Stimulated activated CD8-positive, alpha-beta memory T cell treated with anti-CD3 and anti-CD28 coated beads, Interleukin-2, amount 100 ng/mL, for 48 hours (primary cell): ENCODE measurements around the gene TTC28.
A peak's percentile ranks its signal among the peaks of the same experiment; 100 is the strongest.
"Not testable (repeated sequence)": the region's sequence is repeated elsewhere in the genome, so short reads cannot be mapped to it uniquely, and the experiment has no call there.

ENCODE experiments used
- DNase-seq, 2 donors: peaks; one replicate each; pipeline ENCODE4 v3.0.0-alpha.2; 2020; ENCODE audit warnings: low read depth in 2 of 2

The TTC28 gene

DNA sequence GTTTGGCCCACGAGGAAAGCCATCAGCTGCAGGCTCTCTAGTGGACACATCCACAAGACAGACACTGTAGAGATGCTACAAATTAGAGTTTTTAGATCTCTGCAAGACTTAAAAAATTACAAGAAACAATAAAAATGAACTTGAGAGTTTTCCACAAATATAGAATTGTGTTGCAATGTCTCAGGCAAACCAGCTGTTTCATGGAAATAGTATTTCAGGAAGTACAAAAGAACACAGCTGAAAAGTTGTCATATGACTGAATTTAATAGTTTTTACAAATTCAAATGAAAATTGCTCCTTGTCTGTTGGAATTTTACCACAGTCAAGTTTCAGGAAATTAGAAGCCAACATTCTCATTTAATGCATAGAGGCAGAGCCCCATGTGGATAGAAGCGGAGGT lies 576.0 kb downstream of the TTC28 start:
- DNase-seq: no peak

DNA sequence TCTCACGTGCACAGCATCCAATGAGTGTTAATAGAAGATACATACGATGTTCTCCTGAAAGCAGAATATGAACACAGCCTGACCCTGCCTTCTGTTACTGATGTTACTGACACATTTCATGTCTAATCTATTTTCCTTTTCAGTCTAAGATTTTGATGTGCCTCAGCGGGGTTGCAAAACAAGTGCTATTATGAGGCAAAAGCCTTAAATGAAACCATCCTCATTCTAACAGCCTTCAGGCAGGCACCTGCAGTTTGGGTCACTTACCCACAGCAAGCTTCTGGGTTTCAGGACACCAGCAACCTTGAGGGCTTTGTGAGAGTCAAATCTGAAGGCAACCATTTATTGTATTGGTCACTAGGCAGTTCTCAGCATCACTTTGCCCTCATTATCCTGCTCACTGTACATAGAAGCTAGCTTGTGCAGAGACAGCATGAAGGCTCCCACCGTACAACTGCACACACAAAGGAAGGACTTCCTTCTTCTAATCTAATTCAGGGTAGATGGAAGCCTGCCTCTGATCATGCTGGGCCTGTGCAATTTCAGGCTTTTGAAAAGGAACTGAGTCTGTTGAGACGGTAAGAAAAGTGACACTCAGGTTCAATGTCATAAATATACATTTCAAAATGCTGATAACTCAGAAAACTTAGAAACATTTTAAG lies 577.4 kb downstream of the TTC28 start:
- no peak for DNase-seq

DNA sequence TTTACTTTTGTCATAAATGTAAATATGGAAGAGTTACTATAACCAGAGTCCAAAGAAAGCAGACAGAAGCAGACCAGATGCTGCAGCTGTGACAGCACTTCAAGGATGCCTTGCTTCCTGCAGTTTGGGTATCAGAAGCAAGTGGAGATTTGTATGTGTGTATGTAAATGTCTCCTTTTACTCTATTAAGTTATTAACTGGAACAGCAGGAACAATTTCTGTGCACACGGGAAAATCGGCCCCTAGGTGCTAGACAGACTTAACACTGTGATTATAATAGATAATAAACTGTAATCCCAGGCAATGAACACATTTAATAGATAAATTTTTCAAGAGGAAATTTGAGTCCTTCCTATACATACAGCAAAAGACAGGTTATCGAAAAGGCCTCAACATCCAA lies 582.0 kb downstream of the TTC28 start:
- no peak for DNase-seq

DNA sequence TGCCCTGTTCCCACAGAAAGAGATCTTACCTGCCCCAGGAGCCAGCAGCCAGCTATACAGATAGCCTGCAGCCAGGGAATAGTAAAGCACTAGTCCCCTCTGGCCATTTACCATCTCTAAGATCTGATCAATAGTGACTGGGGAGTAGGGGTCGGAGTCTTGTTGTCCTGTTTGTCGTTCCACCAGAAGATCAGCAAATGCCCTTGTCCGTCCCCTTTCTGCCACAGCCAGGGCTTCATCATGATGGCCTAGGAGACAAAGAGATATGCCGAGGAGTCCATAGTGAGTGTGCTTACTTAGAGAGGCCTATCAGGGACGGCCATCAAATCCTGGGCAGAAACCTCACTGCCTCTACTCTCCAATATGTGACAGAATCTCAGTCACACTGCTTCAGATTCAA lies 583.5 kb downstream of the TTC28 start:
- DNase-seq: no peak

DNA sequence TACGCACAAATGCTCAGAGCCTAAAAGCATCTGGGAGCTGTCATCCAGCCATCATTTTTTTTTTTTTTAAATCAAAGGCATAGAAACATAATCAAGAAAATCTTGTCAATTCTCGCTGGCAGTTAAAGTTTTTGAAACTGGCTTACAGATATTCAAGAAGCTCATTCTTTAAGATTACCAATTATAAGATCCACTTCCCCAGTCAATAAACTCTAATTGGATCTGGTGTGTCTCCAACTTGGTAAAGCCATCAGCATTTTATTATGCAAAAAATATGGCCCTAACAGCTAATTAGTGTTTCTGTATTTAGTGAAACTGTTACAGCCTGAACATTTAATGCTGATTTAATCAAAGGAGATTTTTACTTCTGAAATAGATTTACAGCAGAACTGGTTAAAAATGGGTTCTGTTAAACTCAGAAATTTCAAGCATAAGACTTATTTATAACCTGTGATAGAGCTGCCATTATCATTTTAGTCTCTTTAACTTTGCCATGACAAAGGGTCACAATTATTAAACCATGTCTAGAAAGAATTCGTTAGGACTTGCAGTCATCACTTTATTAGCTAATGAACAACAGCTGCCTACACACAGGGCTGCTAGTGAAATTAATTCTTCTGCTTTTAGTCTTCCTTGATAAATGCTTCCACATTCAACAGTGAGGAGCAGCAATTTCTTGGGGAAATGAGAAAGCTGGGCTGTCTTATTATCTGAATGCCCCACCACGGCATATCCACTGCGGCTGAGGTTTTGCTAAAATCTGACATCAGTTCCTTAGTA lies 584.1 kb downstream of the TTC28 start:
- DNase-seq: no peak

DNA sequence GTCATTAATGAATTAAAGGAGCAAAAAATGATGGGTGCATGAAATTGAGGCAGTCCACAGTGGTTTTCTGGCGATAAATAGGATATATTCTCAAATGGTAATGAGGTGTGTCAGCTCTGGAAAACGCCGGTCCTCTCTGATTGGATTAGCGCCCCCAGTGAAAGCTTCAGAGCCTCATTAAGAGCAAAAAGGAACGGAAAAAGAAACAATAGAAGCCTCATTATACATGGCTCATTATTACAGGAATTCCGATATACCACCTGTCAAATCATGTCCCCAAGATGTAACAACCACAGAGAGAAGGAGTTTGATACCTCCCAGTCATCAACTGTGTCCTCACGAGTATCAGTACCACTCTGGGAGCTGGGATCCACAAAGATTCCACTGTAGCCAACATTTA lies 584.9 kb downstream of the TTC28 start:
- DNase-seq: no peak

DNA sequence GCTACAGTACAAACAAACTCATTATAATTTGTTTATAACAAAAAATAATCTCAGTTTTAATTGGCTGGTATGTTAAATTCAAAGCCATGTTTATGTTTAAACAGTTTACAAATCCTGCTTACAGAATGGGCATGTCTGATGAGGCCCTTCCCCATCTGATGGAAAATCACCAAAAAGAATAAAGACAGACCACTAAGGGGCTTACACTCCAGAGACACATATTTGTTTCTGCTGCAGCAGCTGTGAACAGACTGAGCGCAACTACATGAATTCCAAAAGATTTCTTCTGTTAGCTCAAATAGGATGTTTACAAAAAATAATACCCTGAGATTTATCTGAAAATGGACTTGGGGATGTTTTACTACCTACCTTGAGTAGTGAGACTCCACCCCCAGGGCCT lies 585.9 kb downstream of the TTC28 start:
- DNase-seq: no peak

DNA sequence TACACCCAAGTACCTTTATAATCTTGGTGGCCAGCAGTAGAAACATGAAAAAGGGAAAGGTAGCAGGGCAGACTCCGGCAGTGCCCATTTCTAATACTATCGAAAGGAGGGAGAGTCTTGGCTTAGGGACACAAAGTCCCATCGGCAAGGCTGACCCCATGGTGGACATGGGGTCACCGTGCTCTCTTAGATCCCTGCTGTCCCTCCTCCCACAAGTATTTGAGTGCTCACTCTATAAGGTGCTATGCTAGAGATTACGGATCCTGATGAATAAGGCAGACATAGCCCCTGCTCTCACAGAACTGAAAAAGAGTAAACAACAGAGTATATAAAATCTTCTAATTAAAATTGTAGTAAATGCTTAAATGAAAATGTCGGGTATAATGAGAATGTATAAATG lies 588.2 kb downstream of the TTC28 start:
- DNase-seq: no peak

DNA sequence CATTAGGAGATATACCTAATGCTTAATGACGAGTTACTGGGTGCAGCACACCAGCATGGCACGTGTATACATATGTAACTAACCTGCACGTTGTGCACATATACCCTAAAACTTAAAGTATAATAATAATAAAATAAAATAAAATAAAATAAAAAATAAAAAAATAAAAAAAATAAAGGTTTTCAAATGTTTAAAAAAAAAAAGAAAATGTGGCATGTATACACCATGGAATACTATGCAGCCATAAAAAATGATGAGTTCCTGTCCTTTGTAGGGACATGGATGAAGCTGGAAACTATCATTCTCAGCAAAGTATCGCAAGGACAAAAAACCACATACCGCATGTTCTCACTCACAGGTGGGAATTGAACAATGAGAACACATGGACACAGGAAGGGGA lies 590.1 kb downstream of the TTC28 start:
- not testable (repeated sequence) for DNase-seq

DNA sequence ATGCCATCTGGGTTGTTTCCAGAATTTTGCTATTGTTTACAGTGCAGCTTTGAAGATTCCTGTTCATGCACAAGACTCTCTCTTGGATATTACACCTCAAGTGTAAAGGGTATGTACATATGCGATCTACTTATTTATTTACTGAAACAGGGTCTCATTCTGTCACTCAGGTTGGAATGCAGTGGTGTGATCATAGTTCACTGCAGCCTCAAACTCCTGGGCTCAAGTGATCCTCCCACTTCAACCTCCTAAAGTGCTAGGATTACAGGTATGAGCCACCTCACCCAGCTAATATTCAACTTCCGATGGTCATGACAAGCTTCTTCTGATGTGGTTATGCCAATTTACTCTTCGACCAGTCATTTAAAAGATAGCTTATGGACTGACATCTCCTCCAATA lies 602.5 kb downstream of the TTC28 start:
- DNase-seq: no peak

DNA sequence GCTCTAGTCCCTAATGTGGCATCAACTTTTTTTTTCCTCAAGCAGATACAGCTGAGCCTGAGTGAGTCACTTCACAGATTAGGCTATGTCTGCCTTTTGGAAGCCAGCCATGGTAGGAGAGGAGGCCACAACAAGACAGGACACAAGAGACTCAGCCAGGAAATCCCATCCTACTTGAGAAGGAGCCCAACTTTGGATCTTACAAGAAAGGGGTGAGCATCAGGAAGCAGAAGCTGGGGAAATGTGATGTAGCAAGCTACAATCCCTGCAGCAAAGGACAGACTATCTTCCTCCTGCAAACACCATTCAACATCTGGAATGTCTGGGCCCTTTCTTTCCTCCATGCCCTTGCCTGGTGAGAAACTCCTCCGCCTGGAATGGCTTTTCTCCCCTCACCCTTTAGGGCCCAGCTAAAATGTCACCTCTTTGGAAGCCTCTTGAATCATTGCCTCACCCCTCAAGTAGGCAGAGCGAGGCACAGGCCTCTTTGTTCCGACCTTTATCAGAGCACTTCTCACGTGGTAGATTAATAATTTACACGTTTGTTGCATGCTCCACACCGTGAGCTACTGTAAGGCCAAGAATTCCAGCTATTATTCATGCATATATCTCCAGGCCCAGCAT lies 604.2 kb downstream of the TTC28 start:
- no peak for DNase-seq

DNA sequence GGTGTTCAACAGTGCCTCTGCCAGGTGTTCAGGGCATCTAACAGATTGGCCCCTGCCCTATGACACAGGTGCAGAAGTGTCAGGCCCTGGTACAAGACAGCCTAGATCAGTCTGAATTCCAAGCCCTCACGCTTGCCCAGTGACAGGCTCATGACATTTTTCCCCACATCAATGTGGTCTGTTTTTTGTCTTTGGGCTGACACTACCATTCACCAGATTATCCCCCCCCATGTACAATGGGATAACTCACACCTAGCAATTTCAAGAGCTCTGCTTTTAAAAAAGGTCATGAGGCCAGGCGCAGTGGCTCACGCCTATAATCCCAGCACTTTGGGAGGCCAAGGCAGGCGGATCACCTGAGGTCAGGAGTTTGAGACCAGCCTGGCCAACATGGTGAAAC lies 605.1 kb downstream of the TTC28 start:
- DNase-seq: no peak

DNA sequence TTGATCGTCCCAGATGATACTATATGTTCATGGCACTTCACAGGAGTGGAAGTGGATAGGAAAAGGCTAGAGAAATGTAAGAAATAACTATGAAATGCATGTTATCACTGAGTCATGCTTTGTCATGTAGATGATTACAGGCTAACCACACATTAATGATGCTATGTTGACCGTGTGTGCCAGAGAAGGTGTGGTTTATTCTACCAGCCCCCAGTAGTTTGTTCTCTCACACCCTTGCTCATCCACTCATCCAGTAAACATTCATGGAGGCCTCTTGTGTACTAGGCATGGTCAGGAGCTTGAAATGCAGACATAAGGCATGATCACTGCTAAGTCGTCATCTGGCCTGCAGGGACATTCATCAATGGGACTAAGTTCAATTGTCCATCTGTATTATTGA lies 607.6 kb downstream of the TTC28 start:
- DNase-seq: no peak

DNA sequence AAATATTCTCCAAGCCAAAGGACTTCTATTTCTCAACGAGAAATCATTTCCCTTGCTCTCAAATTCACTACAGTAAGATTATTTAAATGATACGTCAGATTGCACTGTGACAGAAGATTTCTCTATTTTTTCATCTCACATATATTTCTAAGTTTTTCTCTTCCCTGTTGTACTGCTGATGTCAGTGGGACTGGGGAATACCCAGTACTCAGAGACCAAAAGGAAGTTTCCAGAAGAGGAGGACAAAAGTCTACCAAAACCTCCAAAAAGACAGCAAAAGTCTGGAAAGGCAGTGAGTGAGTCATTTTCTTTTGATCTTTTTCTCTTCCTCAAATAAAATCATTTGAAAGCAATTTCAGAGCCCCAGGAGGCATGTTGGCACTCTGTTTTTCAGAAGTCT lies 610.8 kb downstream of the TTC28 start:
- no peak for DNase-seq

DNA sequence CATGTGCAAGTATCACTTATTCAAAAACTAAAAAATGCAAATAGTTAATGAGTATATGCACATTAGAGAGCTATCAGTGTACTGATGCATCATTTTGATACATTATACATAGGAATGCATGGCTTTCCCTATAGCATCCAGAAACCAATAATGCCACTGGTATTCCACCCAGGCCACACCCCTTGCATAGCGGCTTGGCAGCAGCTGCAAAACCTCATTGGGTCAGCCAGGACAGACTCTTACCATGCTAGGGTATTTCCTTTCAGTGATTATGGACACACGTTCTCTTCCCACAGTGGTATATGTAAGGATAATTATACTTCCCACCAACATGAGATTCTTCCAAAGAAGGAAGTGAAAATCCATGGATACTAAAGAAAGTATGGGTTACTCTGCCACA lies 614.7 kb downstream of the TTC28 start:
- DNase-seq: no peak

DNA sequence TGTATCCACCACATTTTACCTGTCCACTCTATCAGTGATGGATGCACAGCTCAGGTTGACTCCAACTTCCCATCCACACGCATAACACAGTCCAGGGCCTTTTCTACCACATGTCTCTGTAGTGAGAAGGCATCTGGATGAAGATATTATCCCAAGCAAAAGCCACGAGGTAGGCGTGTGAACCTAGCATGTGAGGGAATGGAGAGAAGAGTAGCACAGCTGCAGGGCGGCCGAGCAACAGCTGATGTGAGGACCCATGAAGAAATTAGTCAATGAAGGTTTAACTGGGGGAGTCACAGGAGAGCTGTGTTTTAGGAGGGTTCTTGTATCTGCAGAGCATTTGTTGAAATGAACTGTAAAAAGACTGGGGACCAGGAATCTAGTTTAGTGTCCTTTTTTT lies 616.0 kb downstream of the TTC28 start:
- DNase-seq: no peak

DNA sequence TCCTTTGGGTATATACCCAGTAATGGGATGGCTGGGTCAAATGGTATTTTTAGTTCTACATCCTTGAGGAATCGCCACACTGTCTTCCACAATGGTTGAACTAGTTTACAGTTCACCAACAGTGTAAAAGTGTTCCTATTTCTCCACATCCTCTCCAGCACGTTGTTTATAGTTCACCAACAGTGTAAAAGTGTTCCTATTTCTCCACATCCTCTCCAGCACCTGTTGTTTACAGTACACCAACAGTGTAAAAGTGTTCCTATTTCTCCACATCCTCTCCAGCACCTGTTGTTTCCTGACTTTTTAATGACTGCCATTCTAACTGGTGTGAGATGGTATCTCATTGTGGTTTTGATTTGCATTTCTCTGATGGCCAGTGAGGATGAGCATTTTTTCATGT lies 619.0 kb downstream of the TTC28 start:
- DNase-seq: not testable (repeated sequence)

DNA sequence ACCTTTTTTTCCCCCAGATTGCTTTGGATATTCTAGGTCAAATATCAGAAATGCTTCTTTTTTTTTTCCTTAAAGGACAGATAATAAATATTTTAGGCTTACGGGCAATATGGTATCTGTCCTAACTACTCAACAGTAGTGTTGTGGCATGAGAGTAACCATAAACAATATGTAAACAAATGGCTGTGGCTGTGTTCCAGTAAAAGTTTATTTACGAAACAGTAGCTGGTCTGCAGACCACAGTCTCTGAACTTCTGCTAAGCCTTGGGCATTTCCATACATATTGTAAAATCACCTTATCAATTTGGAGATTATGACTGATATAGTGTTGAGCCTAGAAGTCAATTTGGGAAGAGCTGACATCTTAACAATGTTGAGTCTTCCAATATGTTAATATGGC lies 621.6 kb downstream of the TTC28 start:
- no peak for DNase-seq

DNA sequence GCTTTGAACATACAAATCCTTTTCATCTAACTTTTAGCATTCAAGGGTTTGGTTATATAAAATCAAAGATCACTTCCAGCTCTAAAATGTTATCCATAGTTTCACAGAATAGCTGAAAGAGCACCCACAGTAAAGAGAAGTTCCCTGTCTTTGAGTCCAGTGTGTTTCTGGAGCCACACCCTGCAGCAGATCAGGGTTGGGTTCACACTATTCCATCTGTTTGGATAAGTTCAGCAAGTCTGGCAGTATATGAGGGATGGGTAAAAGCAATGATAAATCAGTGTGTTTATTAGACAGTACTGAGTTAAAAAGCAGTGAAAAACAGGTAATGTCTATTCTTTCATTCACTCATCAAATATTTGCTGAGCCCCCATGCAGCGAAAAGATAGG lies 624.8 kb downstream of the TTC28 start:
- no peak for DNase-seq

DNA sequence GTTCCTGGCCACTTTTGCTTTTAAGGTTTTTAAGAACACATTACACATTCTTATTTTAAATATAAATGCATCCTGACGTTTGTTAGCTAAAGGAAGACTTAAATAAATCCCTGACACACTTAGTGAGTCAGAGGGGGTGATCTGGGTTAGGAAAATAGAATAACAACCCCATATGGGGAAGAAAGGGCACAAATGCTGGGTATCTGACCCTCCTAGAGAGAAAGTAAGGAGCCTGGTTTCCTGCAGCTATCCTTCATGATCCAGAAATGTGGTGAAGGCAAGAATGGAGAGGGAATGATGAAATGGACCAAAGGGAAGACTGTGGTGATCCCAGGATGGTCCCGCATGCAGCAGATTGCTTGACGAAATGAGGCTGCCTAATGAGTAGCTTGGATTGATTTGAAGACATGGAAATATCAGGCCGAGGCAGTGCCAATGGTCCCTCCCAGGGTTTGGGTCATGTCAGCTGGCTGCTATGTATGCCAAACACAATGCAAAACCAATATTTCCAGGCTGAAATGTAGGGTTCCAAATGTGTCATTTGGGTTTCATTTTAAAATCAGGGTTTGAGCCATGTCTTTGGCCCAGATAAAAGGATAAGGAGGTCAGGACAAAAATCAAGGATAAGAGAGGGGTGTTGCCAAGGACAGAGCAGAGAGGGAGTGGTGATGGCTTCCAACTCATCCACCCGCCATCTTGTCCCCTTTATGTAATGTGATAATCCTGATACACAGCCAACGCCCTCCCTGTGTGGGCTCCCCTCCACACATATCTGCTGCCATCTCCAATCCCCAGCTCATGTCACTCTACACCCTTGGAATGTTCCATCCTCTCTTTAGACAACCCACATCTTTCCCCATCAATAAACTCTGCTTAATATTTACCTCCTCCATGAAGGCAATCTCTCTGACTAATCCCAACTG lies 625.5 kb downstream of the TTC28 start:
- DNase-seq: no peak

DNA sequence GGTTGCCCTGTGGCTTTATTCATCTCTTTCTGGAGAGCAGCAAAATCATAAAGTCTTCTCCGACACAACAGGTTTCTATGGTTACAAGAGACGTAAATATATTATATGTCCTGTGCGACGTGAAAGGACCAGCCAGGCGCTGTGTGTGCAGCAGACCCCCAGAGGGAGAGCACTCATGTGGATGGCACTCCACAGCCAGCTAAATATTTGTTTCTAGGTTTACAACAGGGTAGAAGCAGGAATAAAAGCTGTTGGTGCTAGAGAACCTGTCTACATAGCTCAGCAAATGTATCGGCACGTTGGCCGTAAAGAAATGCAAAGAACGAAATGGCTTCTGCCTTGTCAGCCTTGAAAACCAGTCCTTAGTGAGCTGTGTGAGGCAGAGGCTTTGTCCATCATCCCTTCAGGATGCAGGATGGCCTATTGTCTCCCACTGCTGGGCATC lies 626.8 kb downstream of the TTC28 start:
- DNase-seq: no peak

DNA sequence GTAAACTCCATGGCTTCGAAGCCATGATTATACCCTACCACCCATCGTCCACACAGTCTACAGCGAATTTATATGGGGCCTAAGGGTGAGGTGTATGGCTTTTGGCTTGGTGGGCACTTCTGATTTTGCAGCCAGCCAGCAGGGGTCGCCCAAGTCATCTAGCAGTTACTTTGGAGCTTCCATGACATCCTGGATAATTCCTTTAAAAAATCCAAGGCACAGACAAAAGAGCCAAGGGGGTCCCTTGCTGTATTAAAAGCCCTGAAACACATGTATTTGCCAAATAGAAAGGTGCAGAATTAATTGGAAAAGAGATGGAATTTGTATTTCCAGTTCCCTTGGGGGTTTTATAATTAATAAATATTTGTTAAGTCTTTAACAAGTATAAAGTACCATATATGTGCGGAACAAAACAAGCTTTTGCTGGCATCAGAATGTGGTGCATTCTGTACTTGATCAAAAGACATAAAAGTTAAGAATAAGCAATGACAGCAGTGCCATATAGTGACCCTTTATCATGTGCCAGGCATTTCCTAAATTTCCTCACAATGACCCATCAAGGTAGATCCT lies 627.8 kb downstream of the TTC28 start:
- peak; percentile 21 to 28 for DNase-seq
